OCI-LY7 (cell line): ENCODE results near the gene DSCAM. TPM values are rescaled to one million over a fixed set of nuclear protein-coding genes. Genes with fewer than 3 reads are reported as not detected.

ENCODE experiments used
- BruUV-seq: library from RNA; stranded (reverse); fragments of 400-500 nt; replicated peaks from 2 replicates; lab custom pipeline; 2021; lab: Mats Ljungman, UMichigan
- CTCF ChIA-PET: fragments of 300-600 bp; sonication (Branson Sonifier 250); formaldehyde crosslinking; loops from one replicate; lab custom pipeline; 2022; ENCODE audit warnings: antibody characterized with exemption; ENCODE audit not compliant: unreplicated experiment; lab: Charles Lee
- POLR2A ChIA-PET: fragments of 300-600 bp; sonication (Branson Sonifier 250); formaldehyde crosslinking; loops from one replicate; lab custom pipeline; 2022; ENCODE audit warnings: antibody characterized with exemption; lab: Charles Lee
- DNase-seq: peaks from one replicate; pipeline ENCODE4 v3.0.0-alpha.2; 2015; ENCODE audit warnings: low spot score
- H2AFZ ChIP-seq: fragments of 200-600 bp; sonication (generic), shearing (Covaris generic); 2 replicates; pipeline ENCODE4 v1.6.1; 2014; ENCODE audit warnings: mild to moderate bottlenecking, antibody characterized with exemption, low read length, moderate library complexity
- H3K27ac ChIP-seq: fragments of 200-600 bp; sonication (generic); 2 replicates; pipeline ENCODE4 v1.5.1; 2014; ENCODE audit warnings: mixed run types, low read depth, mild to moderate bottlenecking, moderate library complexity, low read length, inconsistent platforms; ENCODE audit not compliant: poor library complexity, severe bottlenecking
- H3K36me3 ChIP-seq: fragments of 200-600 bp; sonication (generic); 2 replicates; pipeline ENCODE4 v1.6.1; 2014; ENCODE audit warnings: mild to moderate bottlenecking, antibody characterized with exemption, low read length, moderate library complexity, mixed read lengths; ENCODE audit not compliant: insufficient read depth
- H3K4me1 ChIP-seq: fragments of 200-600 bp; sonication (generic); 2 replicates; pipeline ENCODE4 v1.5.1; 2014; ENCODE audit warnings: mild to moderate bottlenecking, low read length; ENCODE audit not compliant: insufficient read depth, poor library complexity, severe bottlenecking
- H3K4me2 ChIP-seq: fragments of 200-600 bp; sonication (generic); 2 replicates; pipeline ENCODE4 v1.6.1; 2014; ENCODE audit warnings: mild to moderate bottlenecking, low read length
- H3K4me3 ChIP-seq: fragments of 200-600 bp; sonication (generic); 2 replicates; pipeline ENCODE4 v1.5.1; 2014; ENCODE audit warnings: mild to moderate bottlenecking, low read depth, low read length; ENCODE audit not compliant: poor library complexity, severe bottlenecking
- H3K79me2 ChIP-seq: fragments of 200-600 bp; sonication (generic); 2 replicates; pipeline ENCODE4 v1.6.1; 2016; ENCODE audit warnings: low read depth, mild to moderate bottlenecking, low read length, moderate library complexity, mixed read lengths; ENCODE audit not compliant: insufficient read depth
- H3K9me2 ChIP-seq: fragments of 200-600 bp; sonication (generic); 2 replicates; pipeline ENCODE4 v1.6.1; 2016; ENCODE audit warnings: mild to moderate bottlenecking, low read length, mixed read lengths; ENCODE audit not compliant: insufficient read depth
- H3K9me3 ChIP-seq: fragments of 200-600 bp; sonication (generic); 2 replicates; pipeline ENCODE4 v1.6.1; 2014; ENCODE audit warnings: mild to moderate bottlenecking, mixed run types, low read length, mixed read lengths
- H4K20me1 ChIP-seq: fragments of 200-600 bp; sonication (generic); 2 replicates; pipeline ENCODE4 v1.6.1; 2014; ENCODE audit warnings: mild to moderate bottlenecking, antibody characterized with exemption, low read length, moderate library complexity, mixed read lengths; ENCODE audit not compliant: insufficient read depth
- EZH2phosphoT487 ChIP-seq: fragments of 200-600 bp; sonication (generic); IDR thresholded peaks from 2 replicates; pipeline ENCODE4 v1.6.1; 2018; ENCODE audit warnings: low read depth, borderline replicate concordance, mild to moderate bottlenecking, mixed run types, antibody characterized with exemption, low read length, moderate library complexity, mixed read lengths
- intact Hi-C: fragments of 100-400 bp; cut with micrococcal nuclease; formaldehyde crosslinking; loops from one replicate; pipeline ENCODE4 v1.10.0; 2022; ENCODE audit not compliant: unreplicated experiment
- total RNA-seq, 2 experiments: library from RNA; depleted of rRNA in 1 of 2; stranded (reverse); fragments of >200 nt in 1 of 2; shearing (Covaris generic) in 1 of 2; gene quantifications; 2 replicates each; pipeline ENCODE4 v1.2.3, GENCODE V29; 2014 to 2022
- TF ChIP-seq, protein P1 (sequence below): fragments of 200-600 bp; sonication (generic); conservative IDR thresholded peaks from 2 replicates; pipeline ENCODE4 v1.5.1; 2014; ENCODE audit warnings: mild to moderate bottlenecking, antibody characterized with exemption, low read length, moderate library complexity, mixed read lengths

Gene DSCAM
- total RNA-seq, 2 experiments from 2014 or later = not detected

DNA sequence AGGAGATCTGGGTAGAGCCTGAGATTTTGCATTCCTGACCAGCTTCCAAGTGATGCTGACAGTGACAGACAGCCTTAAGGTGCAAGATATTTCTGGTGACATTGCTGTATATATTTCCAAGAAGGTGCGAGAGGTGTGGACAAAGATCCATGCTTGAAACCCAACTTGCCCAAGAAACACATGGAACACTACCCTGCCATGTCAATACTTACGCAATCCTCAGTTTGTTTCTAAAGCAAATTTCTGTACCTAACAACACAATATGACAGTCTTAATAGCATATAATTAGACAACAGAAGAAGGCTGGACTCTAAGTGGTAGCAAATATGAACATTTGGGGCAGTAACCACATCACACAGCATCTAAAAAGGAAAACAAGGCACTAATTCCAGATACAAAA, 260.4 kb downstream of the DSCAM start:
- no TSS peak for BruUV-seq
- CTCF ChIA-PET = no interaction called here

DNA sequence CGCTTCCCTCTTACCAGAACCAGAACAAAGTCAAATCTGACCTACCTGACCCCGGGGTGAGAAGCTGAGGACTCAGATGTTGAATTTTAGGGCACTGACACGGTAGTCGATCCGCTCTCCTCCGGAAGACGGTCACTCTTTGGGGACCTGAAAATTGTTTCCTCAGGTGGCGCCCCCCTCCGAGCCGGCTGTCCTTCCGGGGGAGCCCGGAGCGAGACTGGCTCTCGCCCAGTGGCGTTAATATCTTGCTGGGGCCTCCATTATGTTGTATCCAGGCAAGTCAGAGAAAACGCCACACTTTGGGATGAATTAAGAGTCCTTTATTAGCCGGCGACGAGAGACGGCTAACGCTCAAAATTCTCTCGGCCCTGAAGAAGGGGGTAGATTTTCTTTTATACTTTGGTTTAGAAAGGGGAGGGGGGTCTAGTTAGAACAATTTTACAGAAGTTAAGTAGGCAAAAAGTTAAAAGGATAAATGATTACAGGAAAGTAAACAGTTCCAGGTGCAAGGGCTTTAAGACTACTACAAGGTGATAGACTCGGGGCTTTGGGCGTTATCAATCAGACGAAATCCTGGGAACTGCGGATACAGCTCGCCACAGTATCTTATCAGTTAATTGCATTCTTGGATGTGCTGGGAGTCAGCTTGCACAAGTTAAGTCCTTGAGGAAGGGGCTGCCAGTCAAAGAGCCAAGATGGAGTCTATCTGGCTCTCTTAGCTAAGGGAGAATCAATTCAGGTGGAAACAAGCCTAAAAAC, 269.5 kb downstream of the DSCAM start:
- no peak overlapping the region for H3K27ac ChIP-seq
- BruUV-seq = no TSS peak
- TF ChIP-seq, protein P1, sequence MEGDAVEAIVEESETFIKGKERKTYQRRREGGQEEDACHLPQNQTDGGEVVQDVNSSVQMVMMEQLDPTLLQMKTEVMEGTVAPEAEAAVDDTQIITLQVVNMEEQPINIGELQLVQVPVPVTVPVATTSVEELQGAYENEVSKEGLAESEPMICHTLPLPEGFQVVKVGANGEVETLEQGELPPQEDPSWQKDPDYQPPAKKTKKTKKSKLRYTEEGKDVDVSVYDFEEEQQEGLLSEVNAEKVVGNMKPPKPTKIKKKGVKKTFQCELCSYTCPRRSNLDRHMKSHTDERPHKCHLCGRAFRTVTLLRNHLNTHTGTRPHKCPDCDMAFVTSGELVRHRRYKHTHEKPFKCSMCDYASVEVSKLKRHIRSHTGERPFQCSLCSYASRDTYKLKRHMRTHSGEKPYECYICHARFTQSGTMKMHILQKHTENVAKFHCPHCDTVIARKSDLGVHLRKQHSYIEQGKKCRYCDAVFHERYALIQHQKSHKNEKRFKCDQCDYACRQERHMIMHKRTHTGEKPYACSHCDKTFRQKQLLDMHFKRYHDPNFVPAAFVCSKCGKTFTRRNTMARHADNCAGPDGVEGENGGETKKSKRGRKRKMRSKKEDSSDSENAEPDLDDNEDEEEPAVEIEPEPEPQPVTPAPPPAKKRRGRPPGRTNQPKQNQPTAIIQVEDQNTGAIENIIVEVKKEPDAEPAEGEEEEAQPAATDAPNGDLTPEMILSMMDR = no peak
- no peak for TF ChIP-seq EZH2phosphoT487
- no peak overlapping the region for H2AFZ ChIP-seq
- no peaks in the 10 kb centered on the region for H3K9me2 ChIP-seq
- H3K4me2 ChIP-seq = no peak overlapping the region
- intact Hi-C loops = no loop called here
- peaks cover 12% of the 10 kb centered on the region; the same call in 1 of the 2 replicates for H3K9me3 ChIP-seq
- H3K79me2 ChIP-seq = no peaks in the 10 kb centered on the region
- ChIA-PET CTCF (no interaction called here), POLR2A (interaction anchor here (0.6 kb wide), 1 partner anchor 412 kb away, joined by 3 read pairs; no protein-coding TSS in a partner anchor)
- H3K4me1 ChIP-seq = no peaks in the 10 kb centered on the region
- H3K36me3 ChIP-seq = no peaks in the 10 kb centered on the region
- no peaks in the 10 kb centered on the region for H4K20me1 ChIP-seq
- no peak for DNase-seq
- no peak overlapping the region for H3K4me3 ChIP-seq

More for the DNA sequence above, 260.4 kb downstream of the DSCAM start:
- no peaks in the 10 kb centered on the region for H3K36me3 ChIP-seq
- no peak overlapping the region for H3K27ac ChIP-seq
- H3K79me2 ChIP-seq = no peaks in the 10 kb centered on the region
- intact Hi-C loops = no loop called here
- DNase-seq = no peak
- no peak overlapping the region for H3K4me2 ChIP-seq
- no peak overlapping the region for H3K4me3 ChIP-seq
- peaks cover 8% of the 10 kb centered on the region; the same call in 1 of the 2 replicates for H3K9me3 ChIP-seq
- H2AFZ ChIP-seq = no peak overlapping the region
- no peaks in the 10 kb centered on the region for H3K4me1 ChIP-seq
- TF ChIP-seq, protein P1 = no peak
- TF ChIP-seq EZH2phosphoT487 = no peak
- H4K20me1 ChIP-seq = no peaks in the 10 kb centered on the region
- POLR2A ChIA-PET = no interaction called here
- H3K9me2 ChIP-seq = no peaks in the 10 kb centered on the region

DNA sequence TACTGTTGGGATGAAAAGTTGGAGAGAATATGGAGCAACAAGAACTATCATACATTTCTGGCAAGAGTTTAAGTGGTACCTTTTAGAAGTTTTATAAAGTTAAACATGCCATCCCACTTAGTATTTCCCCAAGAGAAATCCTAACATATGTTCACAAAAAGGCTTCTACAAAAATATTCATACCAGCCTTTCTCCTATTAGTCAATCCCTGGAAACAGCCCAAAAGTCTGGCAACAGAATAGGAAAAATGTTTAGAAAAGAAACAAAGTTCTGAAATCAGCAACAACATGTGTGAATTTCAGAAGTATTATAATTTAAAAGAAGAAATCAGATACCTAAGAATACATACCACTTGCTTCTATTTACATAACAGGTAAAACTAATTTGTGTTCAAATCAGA, 271.0 kb downstream of the DSCAM start:
- BruUV-seq = no TSS peak
- Histone ChIP-seq H3K36me3 (no peaks in the 10 kb centered on the region), H3K9me3 (peaks cover 4% of the 10 kb centered on the region; the same call in 1 of the 2 replicates), H3K4me3 (no peak overlapping the region), H3K27ac (no peak overlapping the region), H3K4me1 (no peaks in the 10 kb centered on the region), H3K79me2 (no peaks in the 10 kb centered on the region), H4K20me1 (no peaks in the 10 kb centered on the region), H3K4me2 (no peak overlapping the region), H3K9me2 (no peaks in the 10 kb centered on the region), H2AFZ (no peak overlapping the region)
- CTCF ChIA-PET = no interaction called here
- TF ChIP-seq EZH2phosphoT487 = no peak
- TF ChIP-seq, protein P1 = no peak
- POLR2A ChIA-PET = no interaction called here
- DNase-seq = no peak
- intact Hi-C loops = no loop called here
